NB4 (cell line): Measurements from ENCODE around the gene STK39.
A peak's percentile ranks its signal among the peaks of the same experiment; 100 is the strongest.

ENCODE experiments used
- DNase-seq: peaks from one replicate; pipeline ENCODE4 v3.0.0; 2010; ENCODE audit warnings: low read depth
- H3K4me3 ChIP-seq: one replicate; pipeline ENCODE4 v1.5.1; 2011; ENCODE audit warnings: mild to moderate bottlenecking, low read depth, low read length, moderate library complexity
- CTCF ChIP-seq: IDR thresholded peaks from one replicate; pipeline ENCODE4 v1.5.1; 2012; ENCODE audit warnings: low read depth, low read length
- MAX ChIP-seq: IDR thresholded peaks from 2 replicates; pipeline ENCODE4 v1.6.1; 2011; ENCODE audit warnings: low read depth, low read length
- MYC ChIP-seq: IDR thresholded peaks from 2 replicates; pipeline ENCODE4 v1.6.1; 2011; ENCODE audit warnings: low read depth, low read length
- POLR2A ChIP-seq: IDR thresholded peaks from 2 replicates; pipeline ENCODE4 v1.6.1; 2011; ENCODE audit warnings: mild to moderate bottlenecking; ENCODE audit not compliant: insufficient read length; ENCODE audit errors: extremely low read depth

Gene STK39

GRCh38 chr2:168003876-168004275 lies 243.5 kb downstream of the STK39 start:
- no peak overlapping the region for H3K4me3 ChIP-seq
- TF ChIP-seq CTCF (no peak), MYC (no peak), POLR2A (no peak), MAX (no peak)
- no peak for DNase-seq

GRCh38 chr2:168002021-168002553 lies 245.3 kb downstream of the STK39 start:
- TF ChIP-seq MYC (no peak), MAX (no peak), POLR2A (no peak), CTCF (no peak)
- H3K4me3 ChIP-seq = no peak overlapping the region
- peak; percentile 8 for DNase-seq

GRCh38 chr2:167992278-167992677 lies 255.1 kb downstream of the STK39 start:
- no peak for TF ChIP-seq CTCF
- DNase-seq = no peak
- H3K4me3 ChIP-seq = no peak overlapping the region

GRCh38 chr2:167990062-167990461 lies 257.3 kb downstream of the STK39 start:
- TF ChIP-seq MYC = no peak
- no peak for TF ChIP-seq CTCF
- no peak for TF ChIP-seq POLR2A
- TF ChIP-seq MAX = no peak
- no peak overlapping the region for H3K4me3 ChIP-seq
- DNase-seq = no peak

- TF ChIP-seq MAX = no peak
- TF ChIP-seq POLR2A = no peak
- TF ChIP-seq MYC = no peak
- no peak for TF ChIP-seq CTCF
- no peak overlapping the region for H3K4me3 ChIP-seq
- DNase-seq = no peak
These were observed 259.1 kb downstream of the STK39 start for GRCh38 chr2:167988296-167988695.

- peak; percentile 21 for DNase-seq
- no peak for TF ChIP-seq MAX
- TF ChIP-seq CTCF = no peak
- no peak for TF ChIP-seq MYC
- no peak for TF ChIP-seq POLR2A
- no peak overlapping the region for H3K4me3 ChIP-seq
These were observed 259.8 kb downstream of the STK39 start for GRCh38 chr2:167987558-167987957.
